Activated T-cell treated with anti-CD3 and anti-CD28 coated beads, Interleukin-2, amount 50 U/mL, for 72 hours (primary cell): Measurements from ENCODE around the gene SASH1. TPM values are rescaled to one million over a fixed set of nuclear protein-coding genes. Genes with fewer than 3 reads are reported as not detected.

Source experiments
- ATAC-seq, 2 donors: fragments of 150-1000 bp; cut with Tn5 transposase; replicated peaks in 1 of 2; 2 replicates each; pipeline ENCODE4 v1.10.0; 2021; ENCODE audit warnings: moderate library complexity in 2 of 2, mild to moderate bottlenecking in 1 of 2
- DNase-seq, 2 donors: peaks; one replicate each; pipeline ENCODE4 v3.0.0; 2021 to 2022; ENCODE audit warnings: mixed read lengths in 1 of 2
- H3K27ac Mint-ChIP-seq: one replicate; pipeline ENCODE4 v1.8.0; 2022; ENCODE audit warnings: mild to moderate bottlenecking, moderate library complexity, mixed read lengths
- H3K27me3 Mint-ChIP-seq: one replicate; pipeline ENCODE4 v1.8.0; 2022; ENCODE audit warnings: low read depth, mixed read lengths
- H3K36me3 Mint-ChIP-seq, 2 donors: one replicate each; pipeline ENCODE4 v1.8.0; 2022; ENCODE audit warnings: mixed read lengths in 2 of 2, mild to moderate bottlenecking in 1 of 2; ENCODE audit not compliant: insufficient read depth in 2 of 2
- H3K4me1 Mint-ChIP-seq: one replicate; pipeline ENCODE4 v1.8.0; 2022; ENCODE audit warnings: low read depth, mixed read lengths
- H3K4me3 Mint-ChIP-seq, 2 donors: one replicate each; pipeline ENCODE4 v1.8.0; 2022; ENCODE audit warnings: mild to moderate bottlenecking in 2 of 2, mixed read lengths in 2 of 2, moderate library complexity in 2 of 2
- H3K9me3 Mint-ChIP-seq, 2 donors: one replicate each; pipeline ENCODE4 v1.8.0; 2022; ENCODE audit warnings: mixed read lengths in 2 of 2
- total RNA-seq, 2 donors: library from RNA; stranded (reverse); gene quantifications; one replicate each; pipeline ENCODE4 v1.2.3, GENCODE V29; 2022

The SASH1 gene
- total RNA-seq, 2 donors from 2014 or later, result 0.91 to 3.5 TPM

DNA sequence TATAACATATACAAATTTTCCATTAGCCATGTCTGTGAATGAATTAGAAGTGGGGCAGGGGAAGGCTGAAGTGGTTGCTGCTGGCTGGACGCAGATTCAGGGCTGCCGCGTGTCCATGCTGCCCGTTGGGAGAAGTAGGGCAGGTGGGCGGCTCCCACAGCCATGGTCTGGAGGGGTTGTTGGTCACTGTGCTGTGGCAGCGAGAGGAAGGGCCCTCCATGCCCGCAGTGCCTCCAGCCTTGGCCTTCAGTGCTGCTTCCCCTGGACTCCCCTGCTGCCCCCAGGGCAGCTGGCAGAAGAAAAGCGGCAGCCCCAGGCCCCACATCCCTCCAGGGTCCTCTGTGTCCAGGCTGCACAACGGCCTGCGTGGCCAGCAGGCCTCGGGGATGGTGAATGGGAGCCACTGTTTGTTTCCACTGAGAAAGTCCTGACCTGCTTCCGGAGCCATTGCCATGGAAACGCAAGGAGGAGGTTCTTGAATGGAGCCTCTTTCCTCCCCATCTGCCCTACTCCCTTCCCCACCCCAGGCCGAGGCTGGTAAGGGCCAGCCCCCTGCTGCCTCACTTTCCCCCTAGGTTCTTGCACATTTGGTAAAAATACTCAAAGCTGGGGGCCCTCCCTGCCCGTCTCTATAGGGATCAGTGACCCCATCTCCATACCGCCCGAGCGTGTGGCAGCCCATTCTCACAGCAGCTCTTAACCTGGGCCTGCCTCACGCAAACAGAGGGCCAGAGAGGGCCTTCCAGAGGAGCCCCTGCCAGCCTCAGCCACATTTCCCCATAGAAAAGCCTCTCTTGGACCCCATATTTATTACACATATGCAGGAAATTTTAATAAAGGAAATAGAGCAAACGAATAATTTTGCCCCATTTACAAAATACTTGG is 113.3 kb downstream of the SASH1 start:
- H3K27ac Mint-ChIP-seq, result no peak overlapping the region
- no peaks in the 10 kb centered on the region for H3K9me3 Mint-ChIP-seq
- no peak overlapping the region for H3K4me3 Mint-ChIP-seq
- peaks cover 17% of the 10 kb centered on the region for H3K4me1 Mint-ChIP-seq
- peaks cover 2 to 3% of the 10 kb centered on the region in 2 donors for H3K36me3 Mint-ChIP-seq
- ATAC-seq (no peak), DNase-seq (no peak)
- H3K27me3 Mint-ChIP-seq, result peaks cover 10% of the 10 kb centered on the region

DNA sequence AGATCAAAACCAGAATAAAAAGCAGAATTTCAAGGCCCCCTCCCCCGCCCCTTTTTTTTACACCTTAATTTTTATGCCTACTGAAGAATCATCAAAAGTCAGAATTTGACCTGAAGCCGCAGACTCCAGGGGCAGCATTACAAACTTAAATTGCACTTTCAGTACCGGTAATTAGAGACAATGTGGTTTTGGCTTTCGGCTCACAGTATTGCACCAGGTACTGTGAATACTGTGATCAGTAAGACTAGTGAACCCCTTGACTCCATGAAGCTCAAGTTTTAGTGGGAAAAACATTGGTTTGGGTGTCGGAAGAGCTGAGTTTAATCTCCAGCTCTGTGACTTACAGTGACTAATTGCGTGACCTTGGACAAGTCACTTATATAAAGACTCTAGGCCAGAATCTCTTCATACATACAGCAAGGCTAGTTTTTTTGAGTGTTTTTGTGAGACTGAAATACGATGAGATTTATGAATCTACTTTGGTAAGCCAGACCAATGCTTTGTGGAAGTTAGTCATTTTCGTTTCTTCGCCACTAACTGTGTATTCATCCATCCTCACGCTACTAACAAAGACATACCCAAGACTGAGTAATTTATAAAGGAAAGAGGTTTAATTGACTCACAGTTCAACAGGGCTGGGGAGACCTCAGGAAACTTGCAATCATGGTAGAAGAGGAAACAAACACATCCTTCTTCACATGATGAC is 114.7 kb downstream of the SASH1 start:
- Mint-ChIP-seq H3K9me3 (no peaks in the 10 kb centered on the region), H3K4me3 (peak overlapping the region in 1 of 2 donors; percentile 16), H3K27ac (peak overlapping the region; percentile 3), H3K4me1 (peaks cover 8% of the 10 kb centered on the region), H3K36me3 (peaks cover 2 to 3% of the 10 kb centered on the region in 2 donors), H3K27me3 (peaks cover 3% of the 10 kb centered on the region)
- ATAC-seq (peak; percentile 84), DNase-seq (peak; percentile 8 to 19)

DNA sequence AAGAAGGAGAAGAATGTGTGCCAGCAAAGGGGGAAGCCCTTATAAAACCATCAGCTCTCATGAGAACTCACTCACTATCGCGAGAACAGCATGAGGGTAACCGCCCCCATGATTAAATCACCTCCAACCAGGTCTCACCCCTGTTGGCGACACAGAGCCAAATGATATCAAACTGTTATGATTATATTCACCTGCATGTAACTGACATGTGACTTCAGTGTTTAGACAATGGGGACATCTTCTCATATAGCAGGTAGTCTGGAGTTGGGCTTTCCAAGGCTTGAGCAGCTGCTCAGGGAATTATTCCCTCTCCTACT is 115.2 kb downstream of the SASH1 start:
- Mint-ChIP-seq H3K36me3 (peaks cover 2 to 3% of the 10 kb centered on the region in 2 donors), H3K27me3 (no peaks in the 10 kb centered on the region), H3K9me3 (no peaks in the 10 kb centered on the region), H3K4me1 (peaks cover 4% of the 10 kb centered on the region), H3K27ac (peak overlapping the region; percentile 3), H3K4me3 (no peak overlapping the region)
- ATAC-seq (no peak), DNase-seq (no peak)

DNA sequence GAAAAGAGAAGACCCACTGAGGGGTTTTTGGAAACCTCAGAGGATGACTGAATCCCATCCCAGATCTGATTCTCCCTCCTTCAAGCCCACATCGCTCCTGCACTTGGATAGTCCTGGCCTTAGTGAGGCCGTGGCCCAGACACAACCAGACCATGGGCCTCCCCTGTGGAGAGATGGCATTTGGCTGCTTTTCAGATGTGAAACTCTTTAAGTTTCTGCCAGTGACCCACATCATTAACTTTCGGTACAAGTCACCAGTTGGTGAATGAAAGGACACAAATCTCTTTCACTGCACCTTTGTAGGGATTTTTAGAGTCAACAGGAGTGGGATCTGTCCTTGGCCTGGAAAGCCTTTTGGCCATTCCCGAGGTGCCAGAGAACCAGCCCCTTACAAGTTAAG is 116.6 kb downstream of the SASH1 start:
- no peaks in the 10 kb centered on the region for H3K9me3 Mint-ChIP-seq
- peaks cover 4% of the 10 kb centered on the region for H3K4me1 Mint-ChIP-seq
- ATAC-seq, result no peak
- DNase-seq, result no peak
- H3K27ac Mint-ChIP-seq, result no peak overlapping the region
- peaks cover 6% of the 10 kb centered on the region for H3K27me3 Mint-ChIP-seq
- no peak overlapping the region for H3K4me3 Mint-ChIP-seq
- H3K36me3 Mint-ChIP-seq, result peaks cover 2 to 3% of the 10 kb centered on the region in 2 donors

DNA sequence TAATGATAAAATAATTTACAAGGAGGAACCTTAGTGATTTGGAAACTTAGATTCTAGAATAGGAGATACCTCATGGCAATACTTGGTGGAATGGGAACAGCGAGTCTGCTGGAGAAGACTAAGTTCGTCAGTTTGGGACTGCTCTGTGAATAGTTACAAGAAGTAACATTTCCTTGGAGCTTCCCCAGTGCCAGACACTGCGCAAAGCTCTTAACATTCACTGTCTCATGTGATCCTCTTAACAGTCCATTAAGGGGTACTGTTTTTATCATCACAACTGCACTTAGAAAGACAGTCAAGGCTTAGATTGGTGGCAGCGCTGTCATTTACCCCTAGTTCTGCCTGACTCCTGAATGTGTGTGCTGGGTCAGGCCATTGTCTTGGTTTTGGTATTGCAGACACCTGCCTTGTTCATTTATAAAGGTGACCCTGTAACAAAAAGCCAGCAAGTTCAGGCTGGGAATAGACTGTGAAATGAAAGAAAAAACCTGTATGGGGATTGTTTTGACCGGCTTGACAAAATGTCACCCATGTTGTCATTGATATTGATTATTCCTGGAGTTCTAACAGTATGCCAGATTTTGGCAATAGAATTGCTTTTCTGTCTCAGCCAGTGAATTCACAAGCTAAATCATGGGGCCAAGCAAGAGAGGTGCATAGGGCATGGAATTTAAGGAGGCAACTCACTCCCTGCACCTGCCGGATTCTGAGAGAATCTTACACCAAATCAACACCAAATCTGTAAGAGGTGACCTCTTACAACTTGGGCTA is 118.4 kb downstream of the SASH1 start:
- H3K36me3 Mint-ChIP-seq, result peaks cover 2 to 3% of the 10 kb centered on the region in 2 donors
- H3K4me1 Mint-ChIP-seq, result peaks cover 4% of the 10 kb centered on the region
- H3K9me3 Mint-ChIP-seq, result no peaks in the 10 kb centered on the region
- H3K27ac Mint-ChIP-seq, result no peak overlapping the region
- peaks cover 11% of the 10 kb centered on the region for H3K27me3 Mint-ChIP-seq
- no peak overlapping the region for H3K4me3 Mint-ChIP-seq
- no peak for ATAC-seq
- DNase-seq, result no peak

DNA sequence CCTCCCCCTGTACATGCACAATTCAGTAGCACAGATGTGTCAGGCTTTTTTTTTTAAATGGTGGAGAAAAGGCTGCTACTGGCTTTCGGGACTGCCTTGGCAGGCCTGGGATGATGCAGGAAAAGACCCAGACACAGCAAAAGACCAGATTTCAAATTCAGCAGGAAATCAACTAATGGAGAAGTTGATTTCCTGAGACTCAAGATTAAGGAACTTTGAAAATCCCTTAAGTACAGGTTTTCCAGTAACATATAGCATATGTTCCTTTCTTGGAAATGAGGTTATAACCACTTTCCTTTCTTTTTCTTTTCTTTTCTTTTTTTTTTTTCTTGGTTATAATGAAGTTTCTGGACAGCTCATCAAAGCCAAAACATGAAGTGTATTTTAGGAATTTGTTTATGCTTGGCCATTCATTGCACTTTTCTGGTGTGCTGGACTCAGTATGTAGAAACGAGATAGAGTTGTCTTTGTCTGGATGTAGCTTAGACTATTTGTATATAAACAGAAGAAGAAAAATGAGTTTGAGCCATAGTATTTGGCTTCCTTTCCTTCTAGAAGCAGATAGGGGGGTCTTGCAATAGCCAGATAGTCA is 119.4 kb downstream of the SASH1 start:
- H3K27me3 Mint-ChIP-seq, result peaks cover 18% of the 10 kb centered on the region
- peaks cover 3% of the 10 kb centered on the region for H3K4me1 Mint-ChIP-seq
- H3K36me3 Mint-ChIP-seq, result peaks cover 2 to 3% of the 10 kb centered on the region in 2 donors
- ATAC-seq (no peak), DNase-seq (no peak)
- no peak overlapping the region for H3K27ac Mint-ChIP-seq
- H3K9me3 Mint-ChIP-seq, result no peaks in the 10 kb centered on the region
- H3K4me3 Mint-ChIP-seq, result no peak overlapping the region

DNA sequence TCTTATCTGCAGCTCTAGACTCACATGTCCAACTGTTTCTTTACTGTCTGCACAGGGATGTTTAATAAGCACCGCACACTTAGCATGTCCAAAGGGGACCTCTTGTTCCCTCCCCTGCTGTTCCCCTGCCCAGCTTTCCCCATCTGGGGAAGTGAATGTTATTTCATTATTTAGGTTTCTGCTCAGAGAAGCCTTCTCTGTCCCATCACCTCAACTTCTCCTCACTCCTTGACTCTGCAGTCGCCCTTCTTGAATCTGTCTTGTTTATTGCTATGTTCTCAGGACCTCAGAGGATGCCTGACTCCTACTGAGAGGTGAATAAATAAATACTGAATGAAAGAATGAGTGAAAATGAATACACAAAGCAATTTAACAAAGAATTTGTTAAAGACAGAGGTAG is 121.0 kb downstream of the SASH1 start:
- no peak overlapping the region for H3K4me3 Mint-ChIP-seq
- peaks cover 24% of the 10 kb centered on the region for H3K27me3 Mint-ChIP-seq
- no peaks in the 10 kb centered on the region for H3K9me3 Mint-ChIP-seq
- no peaks in the 10 kb centered on the region for H3K4me1 Mint-ChIP-seq
- ATAC-seq, result no peak
- H3K36me3 Mint-ChIP-seq, result no peaks in the 10 kb centered on the region
- H3K27ac Mint-ChIP-seq, result peak overlapping the region; percentile 22
- DNase-seq, result no peak

DNA sequence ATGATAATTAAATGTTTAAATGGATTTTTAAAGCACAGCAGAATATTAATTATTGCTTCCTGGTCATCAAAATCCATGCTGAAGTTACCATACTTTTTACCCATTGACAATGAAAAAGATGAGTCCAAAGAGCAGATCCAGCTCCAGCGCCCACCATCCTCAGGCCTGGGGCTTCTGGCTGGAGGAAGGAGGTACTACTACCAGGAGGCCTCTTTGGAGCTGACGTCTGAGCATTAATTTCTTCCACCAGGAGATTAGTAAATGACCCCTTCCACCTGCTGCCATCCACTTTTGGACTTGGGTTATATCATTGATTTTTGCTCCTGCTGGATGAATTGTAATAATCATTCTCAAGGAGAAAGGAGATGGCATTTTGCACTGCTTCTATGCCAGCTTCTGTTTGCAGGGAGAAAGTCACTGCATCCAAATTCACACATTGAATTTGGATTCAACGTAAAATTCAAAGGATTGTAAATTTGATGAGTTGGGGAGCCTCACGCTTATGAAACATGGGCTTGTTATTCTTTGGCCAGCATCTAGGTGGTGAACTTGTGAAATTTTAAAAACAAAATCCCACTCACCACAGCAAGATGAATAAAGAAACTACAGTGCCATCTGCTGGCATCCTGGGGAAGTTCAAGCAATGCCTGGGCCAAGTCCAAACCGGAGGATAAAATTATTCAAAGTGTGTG is 121.8 kb downstream of the SASH1 start:
- ATAC-seq (peak in 1 of 2 donors; percentile 55), DNase-seq (peak; percentile 45 to 70)

DNA sequence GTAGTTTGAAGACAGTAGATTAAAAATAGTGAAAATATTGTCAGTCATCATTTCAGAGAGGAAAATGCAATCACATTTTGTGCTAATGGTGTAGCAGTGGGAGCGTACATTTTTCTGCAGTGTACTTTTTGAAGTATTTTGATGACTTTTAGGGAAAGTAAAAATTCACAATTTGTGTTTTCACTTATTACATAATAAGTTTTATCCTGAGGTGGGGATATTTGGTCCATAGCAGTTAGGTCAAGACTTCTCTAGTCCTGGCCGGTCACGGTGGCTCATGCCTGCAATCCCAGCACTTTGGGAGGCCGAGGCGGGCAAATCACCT is 122.3 kb downstream of the SASH1 start:
- H3K27ac Mint-ChIP-seq, result no peak overlapping the region
- no peaks in the 10 kb centered on the region for H3K9me3 Mint-ChIP-seq
- H3K4me3 Mint-ChIP-seq, result no peak overlapping the region
- H3K36me3 Mint-ChIP-seq, result no peaks in the 10 kb centered on the region
- ATAC-seq (no peak), DNase-seq (no peak)
- peaks cover 24% of the 10 kb centered on the region for H3K27me3 Mint-ChIP-seq
- no peaks in the 10 kb centered on the region for H3K4me1 Mint-ChIP-seq

More for the DNA sequence above, 121.8 kb downstream of the SASH1 start:
- Mint-ChIP-seq H3K4me1 (no peaks in the 10 kb centered on the region), H3K9me3 (no peaks in the 10 kb centered on the region), H3K4me3 (no peak overlapping the region), H3K27me3 (peaks cover 24% of the 10 kb centered on the region), H3K36me3 (no peaks in the 10 kb centered on the region), H3K27ac (no peak overlapping the region)

DNA sequence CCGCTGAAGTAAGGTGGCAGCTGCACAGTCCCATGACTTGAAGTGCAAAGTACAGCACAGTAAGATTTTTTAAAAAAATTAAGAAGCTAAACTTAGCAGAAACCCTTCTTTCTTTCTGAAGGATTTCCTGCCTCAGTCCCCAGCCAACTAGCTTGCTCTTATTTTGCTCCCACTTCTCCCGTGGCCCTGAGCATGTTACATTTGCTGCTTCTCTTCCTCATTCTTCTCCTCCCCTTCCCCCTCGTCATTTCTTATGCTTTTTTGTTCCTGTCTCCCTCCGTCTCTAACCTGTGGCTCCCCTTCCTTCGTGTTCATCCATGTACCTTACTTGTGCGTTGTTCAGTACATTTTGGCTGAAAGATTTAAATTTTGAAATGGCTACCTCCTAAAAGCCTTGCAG is 123.0 kb downstream of the SASH1 start:
- no peak for DNase-seq
- no peaks in the 10 kb centered on the region for H3K36me3 Mint-ChIP-seq

DNA sequence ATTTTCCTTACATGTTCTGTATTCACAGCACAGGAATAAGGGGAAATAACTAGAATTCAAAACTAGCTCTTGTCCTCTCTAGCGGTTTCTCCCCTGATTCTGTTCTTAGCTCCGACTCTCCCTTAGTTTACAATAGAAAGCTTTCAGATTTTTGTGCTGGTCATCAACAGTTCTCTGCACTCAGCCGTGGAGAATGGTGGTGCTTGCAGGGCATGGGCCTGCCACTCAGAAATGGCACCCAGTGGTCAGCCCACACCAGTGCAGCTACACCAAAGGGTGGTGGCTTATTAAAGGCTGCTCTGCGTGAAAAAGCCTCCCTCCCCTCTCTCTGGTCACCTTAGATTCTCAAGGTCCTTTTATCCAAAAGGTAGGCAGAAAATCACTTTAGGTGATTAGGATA is 123.5 kb downstream of the SASH1 start:
- Mint-ChIP-seq H3K4me3 (no peak overlapping the region), H3K27ac (no peak overlapping the region), H3K4me1 (no peaks in the 10 kb centered on the region), H3K36me3 (no peaks in the 10 kb centered on the region), H3K9me3 (no peaks in the 10 kb centered on the region), H3K27me3 (peaks cover 24% of the 10 kb centered on the region)
- ATAC-seq (no peak), DNase-seq (no peak)

More for the DNA sequence above, 123.0 kb downstream of the SASH1 start:
- Mint-ChIP-seq H3K27me3 (peaks cover 24% of the 10 kb centered on the region), H3K27ac (no peak overlapping the region), H3K9me3 (no peaks in the 10 kb centered on the region), H3K4me1 (no peaks in the 10 kb centered on the region), H3K4me3 (no peak overlapping the region)
- ATAC-seq, result no peak

DNA sequence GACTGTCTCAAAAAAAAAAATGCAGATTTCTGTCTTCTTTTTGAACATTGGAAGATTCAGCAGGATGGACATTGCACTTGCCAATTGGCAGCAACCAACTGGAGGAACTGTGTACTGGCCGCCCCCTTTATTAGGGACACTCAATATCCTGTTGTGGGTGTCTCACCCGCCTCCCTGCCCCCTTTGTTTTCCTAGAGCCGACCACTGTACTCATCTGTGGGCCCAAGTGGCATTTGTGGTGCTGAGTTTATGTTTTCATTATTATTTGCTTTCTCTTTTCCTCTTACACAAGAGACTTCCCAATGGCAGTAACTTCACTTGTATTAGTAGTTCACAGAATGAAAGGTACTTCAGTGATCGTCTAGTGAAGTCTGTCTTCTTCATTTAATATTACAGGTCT is 125.3 kb downstream of the SASH1 start:
- peaks cover 24% of the 10 kb centered on the region for H3K27me3 Mint-ChIP-seq
- H3K9me3 Mint-ChIP-seq, result no peaks in the 10 kb centered on the region
- no peak overlapping the region for H3K4me3 Mint-ChIP-seq
- no peak for DNase-seq
- no peak for ATAC-seq
- no peak overlapping the region for H3K27ac Mint-ChIP-seq
- H3K4me1 Mint-ChIP-seq, result no peaks in the 10 kb centered on the region
- H3K36me3 Mint-ChIP-seq, result no peaks in the 10 kb centered on the region
